ENCODE results near the gene EPB41L1. TPM values are rescaled to one million over a fixed set of nuclear protein-coding genes. Genes with fewer than 3 reads are reported as not detected.

EPB41L1 gene
- total RNA-seq, 2 donors from 2014 or later, result 81.1 to 102 TPM

DNA sequence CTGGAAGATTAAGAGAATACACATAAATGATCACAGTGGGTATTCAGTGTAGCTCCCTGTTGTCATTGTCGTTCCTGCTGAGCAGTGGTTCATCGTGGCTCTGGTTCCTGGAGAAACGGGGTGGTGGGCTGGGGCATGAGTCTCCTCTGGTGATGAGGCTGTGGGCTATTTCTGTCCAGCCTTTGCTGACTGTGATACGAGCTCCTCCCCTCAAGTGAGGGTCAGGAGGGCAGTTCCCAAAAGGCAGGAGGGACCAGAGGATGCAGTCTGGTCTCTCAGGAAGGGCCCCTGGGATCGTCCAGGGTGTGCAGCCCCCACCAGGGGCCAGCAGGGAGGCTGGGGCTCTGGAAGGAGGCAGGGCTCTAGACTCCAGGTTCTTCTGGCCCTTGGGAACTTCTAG, 120.5 kb downstream of the EPB41L1 start:
- no peaks in the 10 kb centered on the region for H3K4me1 ChIP-seq (ENCODE audit: control insufficient read depth in 1 of 2, low read depth in 2 of 2)
- no peak for ATAC-seq (ENCODE audit: insufficient number of reproducible peaks, low FRiP score, low read depth)
- no peak for TF ChIP-seq CTCF (IDR thresholded peaks at IDR 0.05)
- DNase-seq (ENCODE audit: low spot score), result no peak
- no peaks in the 10 kb centered on the region for H3K9me3 ChIP-seq
- peaks cover 5% of the 10 kb centered on the region for H3K27me3 ChIP-seq (replicated peaks; ENCODE audit: insufficient read depth)
- no peak overlapping the region for H3K4me3 ChIP-seq
- H3K27ac ChIP-seq, result no peak overlapping the region
- no peaks in the 10 kb centered on the region for H3K36me3 ChIP-seq

DNA sequence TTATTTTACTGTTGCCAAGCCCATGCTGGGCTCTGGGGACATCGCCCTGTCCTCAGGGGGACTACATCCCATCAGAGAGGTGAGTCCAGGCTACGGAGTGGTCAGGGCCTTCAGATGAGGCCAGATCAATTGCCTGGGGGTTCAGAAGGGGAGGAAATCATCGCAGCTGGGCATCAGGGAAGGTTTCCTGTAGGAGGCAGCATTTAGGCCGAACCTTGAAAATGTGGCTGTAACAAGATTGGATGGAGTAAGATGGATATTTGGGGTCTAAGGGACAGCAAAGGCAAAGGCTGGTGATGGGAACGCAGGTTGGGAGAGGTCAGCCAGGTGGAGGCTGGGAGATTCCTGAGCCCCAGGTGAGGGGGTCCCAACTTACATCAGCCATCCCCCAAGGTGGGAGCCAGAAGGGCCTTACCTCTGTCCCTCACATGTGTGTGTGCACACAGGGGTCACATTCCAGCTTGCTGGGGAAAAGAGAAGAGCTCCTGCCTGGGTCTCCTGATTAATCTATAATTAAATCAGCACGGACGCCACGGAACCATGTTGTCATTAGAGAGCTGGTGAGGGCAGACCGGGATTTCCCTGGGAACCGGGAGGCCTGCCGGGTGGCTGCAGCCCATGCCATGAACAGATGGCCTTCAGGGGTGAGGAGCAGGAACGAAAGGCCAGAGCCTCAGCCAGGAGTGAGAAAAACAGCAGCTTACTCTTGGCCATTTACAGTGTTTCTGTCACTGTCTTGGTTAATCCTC, 121.1 kb downstream of the EPB41L1 start:
- no peaks in the 10 kb centered on the region for H3K36me3 ChIP-seq
- TF ChIP-seq CTCF (IDR thresholded peaks at IDR 0.05), result no peak
- H3K27ac ChIP-seq, result no peak overlapping the region
- no peaks in the 10 kb centered on the region for H3K4me1 ChIP-seq (ENCODE audit: control insufficient read depth in 1 of 2, low read depth in 2 of 2)
- H3K27me3 ChIP-seq (replicated peaks; ENCODE audit: insufficient read depth), result peaks cover 5% of the 10 kb centered on the region
- H3K4me3 ChIP-seq, result no peak overlapping the region
- DNase-seq (ENCODE audit: low spot score), result no peak
- H3K9me3 ChIP-seq, result no peaks in the 10 kb centered on the region
- ATAC-seq (ENCODE audit: insufficient number of reproducible peaks, low FRiP score, low read depth), result no peak

DNA sequence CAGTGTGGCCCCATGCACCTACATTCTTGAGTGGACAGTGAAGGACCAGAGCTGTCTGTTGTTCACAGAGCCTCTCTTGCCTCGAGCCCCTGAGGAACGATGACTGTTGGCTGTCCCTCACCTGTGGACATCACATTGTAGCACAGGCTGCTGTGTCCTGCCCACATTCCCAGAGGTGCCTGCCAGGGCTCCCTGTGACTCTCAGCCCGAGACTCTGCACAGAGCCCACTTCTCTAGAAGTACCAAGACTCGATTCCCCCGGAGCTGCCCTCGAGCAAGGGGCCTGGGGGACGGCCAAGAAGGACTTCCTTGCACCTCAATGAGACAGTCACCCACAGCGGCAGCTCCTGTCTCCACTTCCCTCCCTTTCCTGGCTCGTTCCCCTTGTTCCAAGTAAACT, 123.0 kb downstream of the EPB41L1 start:
- Histone ChIP-seq H3K4me3 (no peak overlapping the region), H3K27ac (no peak overlapping the region), H3K9me3 (no peaks in the 10 kb centered on the region), H3K4me1 (ENCODE audit: control insufficient read depth in 1 of 2, low read depth in 2 of 2) (no peaks in the 10 kb centered on the region), H3K36me3 (no peaks in the 10 kb centered on the region), H3K27me3 (replicated peaks; ENCODE audit: insufficient read depth) (peaks cover 5% of the 10 kb centered on the region)
- ATAC-seq (ENCODE audit: insufficient number of reproducible peaks, low FRiP score, low read depth) (no peak), DNase-seq (ENCODE audit: low spot score) (no peak)
- TF ChIP-seq CTCF (IDR thresholded peaks at IDR 0.05), result no peak

DNA sequence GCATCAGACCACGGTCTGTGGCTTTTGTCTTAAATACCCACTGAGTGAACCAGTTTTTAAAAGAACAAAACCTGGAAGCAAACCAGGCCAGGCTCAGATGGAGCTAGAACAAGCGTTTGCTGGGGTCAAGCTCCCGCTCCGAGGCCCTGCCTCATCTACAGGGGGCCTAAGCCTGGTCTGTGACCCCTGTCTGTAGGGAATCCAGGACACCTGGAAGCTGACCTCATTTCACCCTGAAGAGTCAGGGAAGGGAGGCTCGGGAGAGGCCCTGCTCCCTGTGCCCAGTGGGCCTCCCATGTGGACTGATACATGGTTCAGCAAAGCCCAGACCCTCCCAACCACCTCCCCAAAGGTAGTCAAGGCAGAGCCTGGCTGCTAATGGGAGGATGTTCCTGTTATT, 124.8 kb downstream of the EPB41L1 start:
- ATAC-seq (ENCODE audit: insufficient number of reproducible peaks, low FRiP score, low read depth), result no peak
- Histone ChIP-seq H3K27me3 (replicated peaks; ENCODE audit: insufficient read depth) (no peaks in the 10 kb centered on the region), H3K27ac (no peak overlapping the region), H3K9me3 (no peaks in the 10 kb centered on the region), H3K36me3 (no peaks in the 10 kb centered on the region), H3K4me1 (ENCODE audit: control insufficient read depth in 1 of 2, low read depth in 2 of 2) (no peaks in the 10 kb centered on the region), H3K4me3 (no peak overlapping the region)
- no peak for TF ChIP-seq CTCF (IDR thresholded peaks at IDR 0.05)
- no peak for DNase-seq (ENCODE audit: low spot score)

GRCh38 chr20:36279776-36280175, 125.2 kb downstream of the EPB41L1 start:
- H3K36me3 ChIP-seq, result no peaks in the 10 kb centered on the region
- no peaks in the 10 kb centered on the region for H3K9me3 ChIP-seq
- DNase-seq (ENCODE audit: low spot score), result no peak
- H3K27me3 ChIP-seq (replicated peaks; ENCODE audit: insufficient read depth), result no peaks in the 10 kb centered on the region
- no peak for ATAC-seq (ENCODE audit: insufficient number of reproducible peaks, low FRiP score, low read depth)
- H3K27ac ChIP-seq, result no peak overlapping the region
- no peak overlapping the region for H3K4me3 ChIP-seq
- no peaks in the 10 kb centered on the region for H3K4me1 ChIP-seq (ENCODE audit: control insufficient read depth in 1 of 2, low read depth in 2 of 2)
- no peak for TF ChIP-seq CTCF (IDR thresholded peaks at IDR 0.05)

Measured in thoracic aorta (tissue), 2 donors.